Lower leg skin (tissue), 3 donors: ENCODE results near the gene TBC1D3I.
"Not testable (repeated sequence)": the region's sequence is repeated elsewhere in the genome, so short reads cannot be mapped to it uniquely, and the experiment has no call there.

Experiments
- CTCF ChIP-seq, 3 donors: fragments of 450-650 bp; IDR thresholded peaks; one replicate each; pipeline ENCODE4 v1.5.1; 2016; ENCODE audit warnings: antibody characterized with exemption in 3 of 3, mild to moderate bottlenecking in 3 of 3, moderate library complexity in 2 of 3
- POLR2A ChIP-seq, 2 donors: fragments of 450-650 bp; IDR thresholded peaks; one replicate each; pipeline ENCODE4 v1.6.1; 2016 to 2017; ENCODE audit warnings: antibody characterized with exemption in 2 of 2, mild to moderate bottlenecking in 1 of 2, moderate library complexity in 1 of 2

- not testable (repeated sequence) for TF ChIP-seq CTCF, POLR2A (IDR thresholded peaks at IDR 0.05)
Measured at GRCh38 chr17:36219556-36219955, 44.8 kb downstream of the TBC1D3I start.
